ENCODE results near the gene TFPI.

DNA sequence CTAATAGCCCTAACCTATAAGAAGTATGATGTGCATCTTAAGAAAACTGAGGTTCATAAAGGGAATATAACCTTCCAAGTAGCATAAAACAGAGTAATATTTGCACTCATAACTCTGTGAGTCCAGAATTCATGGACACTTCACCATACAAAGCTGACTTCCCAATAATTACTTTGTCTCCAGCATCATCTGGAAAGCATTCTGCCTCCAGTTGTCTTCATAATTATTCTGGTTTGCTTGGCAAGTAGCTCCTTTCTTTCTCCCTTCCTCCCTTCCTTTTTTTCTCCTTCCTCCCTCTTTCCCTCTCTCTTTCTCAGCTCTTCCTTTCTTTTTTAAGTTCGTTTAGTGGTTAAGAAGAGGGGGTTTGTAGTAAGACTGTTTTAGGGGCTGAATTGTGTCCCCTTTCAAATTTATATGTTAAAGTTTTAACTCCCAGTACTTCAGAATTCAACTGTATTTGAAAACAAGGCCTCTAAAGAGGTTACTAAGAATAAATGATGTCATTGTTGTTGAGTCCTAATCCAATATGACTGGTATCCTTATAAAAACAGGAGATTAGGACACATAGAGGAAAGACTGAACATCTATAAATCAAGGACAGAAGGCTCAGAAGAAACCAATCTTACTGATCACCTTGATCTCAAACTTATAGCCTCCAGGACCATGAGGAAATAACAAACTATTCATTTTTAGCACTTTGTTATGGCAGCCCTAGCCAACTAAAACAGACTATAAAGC is 28.9 kb downstream of the TFPI start:
- TF ChIP-seq CTCF (IDR thresholded peaks at IDR 0.05) (no peak), EZH2 (IDR thresholded peaks at IDR 0.05; ENCODE audit: borderline replicate concordance, insufficient read depth, low read depth, low read length, poor library complexity, severe bottlenecking) (no peak)
